Measurements from ENCODE around the gene PSMD1. TPM values are rescaled to one million over a fixed set of nuclear protein-coding genes. Genes with fewer than 3 reads are reported as not detected.

Gene PSMD1
- total and polyA plus RNA-seq, 2 of the 8 experiments (the other 6 are each of a cell fraction or from before 2014, with no cell fraction given), result 179 to 272 TPM

GRCh38 chr2:231010201-231010730, 46.4 kb upstream of the PSMD1 start (continued):
- TF ChIP-seq, protein P1, sequence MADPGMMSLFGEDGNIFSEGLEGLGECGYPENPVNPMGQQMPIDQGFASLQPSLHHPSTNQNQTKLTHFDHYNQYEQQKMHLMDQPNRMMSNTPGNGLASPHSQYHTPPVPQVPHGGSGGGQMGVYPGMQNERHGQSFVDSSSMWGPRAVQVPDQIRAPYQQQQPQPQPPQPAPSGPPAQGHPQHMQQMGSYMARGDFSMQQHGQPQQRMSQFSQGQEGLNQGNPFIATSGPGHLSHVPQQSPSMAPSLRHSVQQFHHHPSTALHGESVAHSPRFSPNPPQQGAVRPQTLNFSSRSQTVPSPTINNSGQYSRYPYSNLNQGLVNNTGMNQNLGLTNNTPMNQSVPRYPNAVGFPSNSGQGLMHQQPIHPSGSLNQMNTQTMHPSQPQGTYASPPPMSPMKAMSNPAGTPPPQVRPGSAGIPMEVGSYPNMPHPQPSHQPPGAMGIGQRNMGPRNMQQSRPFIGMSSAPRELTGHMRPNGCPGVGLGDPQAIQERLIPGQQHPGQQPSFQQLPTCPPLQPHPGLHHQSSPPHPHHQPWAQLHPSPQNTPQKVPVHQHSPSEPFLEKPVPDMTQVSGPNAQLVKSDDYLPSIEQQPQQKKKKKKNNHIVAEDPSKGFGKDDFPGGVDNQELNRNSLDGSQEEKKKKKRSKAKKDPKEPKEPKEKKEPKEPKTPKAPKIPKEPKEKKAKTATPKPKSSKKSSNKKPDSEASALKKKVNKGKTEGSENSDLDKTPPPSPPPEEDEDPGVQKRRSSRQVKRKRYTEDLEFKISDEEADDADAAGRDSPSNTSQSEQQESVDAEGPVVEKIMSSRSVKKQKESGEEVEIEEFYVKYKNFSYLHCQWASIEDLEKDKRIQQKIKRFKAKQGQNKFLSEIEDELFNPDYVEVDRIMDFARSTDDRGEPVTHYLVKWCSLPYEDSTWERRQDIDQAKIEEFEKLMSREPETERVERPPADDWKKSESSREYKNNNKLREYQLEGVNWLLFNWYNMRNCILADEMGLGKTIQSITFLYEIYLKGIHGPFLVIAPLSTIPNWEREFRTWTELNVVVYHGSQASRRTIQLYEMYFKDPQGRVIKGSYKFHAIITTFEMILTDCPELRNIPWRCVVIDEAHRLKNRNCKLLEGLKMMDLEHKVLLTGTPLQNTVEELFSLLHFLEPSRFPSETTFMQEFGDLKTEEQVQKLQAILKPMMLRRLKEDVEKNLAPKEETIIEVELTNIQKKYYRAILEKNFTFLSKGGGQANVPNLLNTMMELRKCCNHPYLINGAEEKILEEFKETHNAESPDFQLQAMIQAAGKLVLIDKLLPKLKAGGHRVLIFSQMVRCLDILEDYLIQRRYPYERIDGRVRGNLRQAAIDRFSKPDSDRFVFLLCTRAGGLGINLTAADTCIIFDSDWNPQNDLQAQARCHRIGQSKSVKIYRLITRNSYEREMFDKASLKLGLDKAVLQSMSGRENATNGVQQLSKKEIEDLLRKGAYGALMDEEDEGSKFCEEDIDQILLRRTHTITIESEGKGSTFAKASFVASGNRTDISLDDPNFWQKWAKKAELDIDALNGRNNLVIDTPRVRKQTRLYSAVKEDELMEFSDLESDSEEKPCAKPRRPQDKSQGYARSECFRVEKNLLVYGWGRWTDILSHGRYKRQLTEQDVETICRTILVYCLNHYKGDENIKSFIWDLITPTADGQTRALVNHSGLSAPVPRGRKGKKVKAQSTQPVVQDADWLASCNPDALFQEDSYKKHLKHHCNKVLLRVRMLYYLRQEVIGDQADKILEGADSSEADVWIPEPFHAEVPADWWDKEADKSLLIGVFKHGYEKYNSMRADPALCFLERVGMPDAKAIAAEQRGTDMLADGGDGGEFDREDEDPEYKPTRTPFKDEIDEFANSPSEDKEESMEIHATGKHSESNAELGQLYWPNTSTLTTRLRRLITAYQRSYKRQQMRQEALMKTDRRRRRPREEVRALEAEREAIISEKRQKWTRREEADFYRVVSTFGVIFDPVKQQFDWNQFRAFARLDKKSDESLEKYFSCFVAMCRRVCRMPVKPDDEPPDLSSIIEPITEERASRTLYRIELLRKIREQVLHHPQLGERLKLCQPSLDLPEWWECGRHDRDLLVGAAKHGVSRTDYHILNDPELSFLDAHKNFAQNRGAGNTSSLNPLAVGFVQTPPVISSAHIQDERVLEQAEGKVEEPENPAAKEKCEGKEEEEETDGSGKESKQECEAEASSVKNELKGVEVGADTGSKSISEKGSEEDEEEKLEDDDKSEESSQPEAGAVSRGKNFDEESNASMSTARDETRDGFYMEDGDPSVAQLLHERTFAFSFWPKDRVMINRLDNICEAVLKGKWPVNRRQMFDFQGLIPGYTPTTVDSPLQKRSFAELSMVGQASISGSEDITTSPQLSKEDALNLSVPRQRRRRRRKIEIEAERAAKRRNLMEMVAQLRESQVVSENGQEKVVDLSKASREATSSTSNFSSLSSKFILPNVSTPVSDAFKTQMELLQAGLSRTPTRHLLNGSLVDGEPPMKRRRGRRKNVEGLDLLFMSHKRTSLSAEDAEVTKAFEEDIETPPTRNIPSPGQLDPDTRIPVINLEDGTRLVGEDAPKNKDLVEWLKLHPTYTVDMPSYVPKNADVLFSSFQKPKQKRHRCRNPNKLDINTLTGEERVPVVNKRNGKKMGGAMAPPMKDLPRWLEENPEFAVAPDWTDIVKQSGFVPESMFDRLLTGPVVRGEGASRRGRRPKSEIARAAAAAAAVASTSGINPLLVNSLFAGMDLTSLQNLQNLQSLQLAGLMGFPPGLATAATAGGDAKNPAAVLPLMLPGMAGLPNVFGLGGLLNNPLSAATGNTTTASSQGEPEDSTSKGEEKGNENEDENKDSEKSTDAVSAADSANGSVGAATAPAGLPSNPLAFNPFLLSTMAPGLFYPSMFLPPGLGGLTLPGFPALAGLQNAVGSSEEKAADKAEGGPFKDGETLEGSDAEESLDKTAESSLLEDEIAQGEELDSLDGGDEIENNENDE (IDR thresholded peaks at IDR 0.05; ENCODE audit: insufficient replicate concordance, low read length), result no peak
- TF ChIP-seq SIRT6 (IDR thresholded peaks at IDR 0.05; ENCODE audit: low read length) (no peak), RBBP5 (IDR thresholded peaks at IDR 0.05; ENCODE audit: borderline replicate concordance, low read depth, low read length) (no peak), TBP (IDR thresholded peaks at IDR 0.05; ENCODE audit: low read depth, low read length) (no peak), USF2 (IDR thresholded peaks at IDR 0.05; ENCODE audit: low read length) (no peak), ASH2L (IDR thresholded peaks at IDR 0.05; ENCODE audit: low read length) (no peak), HDAC6 (IDR thresholded peaks at IDR 0.05; ENCODE audit: low read depth, low read length) (no peak), POU5F1 (IDR thresholded peaks at IDR 0.05; ENCODE audit: low read depth, low read length) (no peak), CBX5 (IDR thresholded peaks at IDR 0.05; ENCODE audit: low read depth, low read length) (no peak), FOSL1 (IDR thresholded peaks at IDR 0.05; ENCODE audit: insufficient read depth, low read depth, low read length) (no peak), TAF1 (IDR thresholded peaks at IDR 0.05; ENCODE audit: low read depth, low read length) (no peak)
